ENCODE results near the gene AACS.
"Not testable (repeated sequence)": the region's sequence is repeated elsewhere in the genome, so short reads cannot be mapped to it uniquely, and the experiment has no call there.

The AACS gene

DNA sequence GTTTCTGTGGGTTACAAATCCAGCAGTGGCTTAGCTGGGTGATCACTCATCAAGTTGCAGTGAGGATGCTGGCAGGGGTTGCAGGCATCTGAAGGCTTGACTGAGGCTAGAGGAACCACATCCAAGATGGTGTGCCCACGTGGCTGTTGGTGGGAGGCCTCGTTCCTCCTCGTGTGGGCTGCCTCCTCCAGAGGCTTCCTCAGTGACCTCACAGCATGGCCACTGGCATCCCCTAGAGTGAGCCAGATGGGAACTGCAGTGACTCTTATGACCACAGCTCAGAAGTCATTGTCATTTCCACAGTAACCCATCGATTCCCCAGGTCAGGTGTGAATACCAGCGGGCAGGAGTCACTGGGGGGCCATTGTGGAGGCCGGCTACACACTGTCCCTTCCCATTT lies 17.8 kb downstream of the AACS start:
- ChIA-PET POLR2A (no interaction called here), CTCF (no interaction called here)
- Histone ChIP-seq H3K9me3 (ENCODE audit: control insufficient read depth, insufficient read depth, low read depth, low read length) (no peaks in the 10 kb centered on the region), H3K36me3 (ENCODE audit: control insufficient read depth in 2 of 2, insufficient read depth in 1 of 2, low read length in 2 of 2) (peaks cover 17 to 46% of the 10 kb centered on the region in 2 experiments; a peak in 2 of 3 replicates), H3K4me3 (ENCODE audit: low read depth, low read length) (no peak overlapping the region), H3K4me1 (ENCODE audit: control insufficient read depth, insufficient read depth, low read length) (no peaks in the 10 kb centered on the region), H3K27ac (ENCODE audit: extremely low read depth, low read depth, low read length) (no peak overlapping the region)
- TF ChIP-seq, protein P1, sequence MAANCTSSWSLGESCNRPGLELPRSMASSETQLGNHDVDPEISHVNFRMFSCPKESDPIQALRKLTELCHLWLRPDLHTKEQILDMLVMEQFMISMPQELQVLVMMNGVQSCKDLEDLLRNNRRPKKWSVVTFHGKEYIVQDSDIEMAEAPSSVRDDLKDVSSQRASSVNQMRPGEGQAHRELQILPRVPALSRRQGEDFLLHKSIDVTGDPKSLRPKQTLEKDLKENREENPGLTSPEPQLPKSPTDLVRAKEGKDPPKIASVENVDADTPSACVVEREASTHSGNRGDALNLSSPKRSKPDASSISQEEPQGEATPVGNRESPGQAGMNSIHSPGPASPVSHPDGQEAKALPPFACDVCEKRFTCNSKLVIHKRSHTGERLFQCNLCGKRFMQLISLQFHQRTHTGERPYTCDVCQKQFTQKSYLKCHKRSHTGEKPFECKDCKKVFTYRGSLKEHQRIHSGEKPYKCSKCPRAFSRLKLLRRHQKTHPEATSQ (tag by site-specific recombination; IDR thresholded peaks at IDR 0.05) = no peak
- TF ChIP-seq HOXC10 (CRISPR knock-in tag; IDR thresholded peaks at IDR 0.05) (no peak), ZNF654 (tag by site-specific recombination; IDR thresholded peaks at IDR 0.05; ENCODE audit: low read depth) (no peak), ZNF433 (tag by site-specific recombination; IDR thresholded peaks at IDR 0.05; ENCODE audit: low read depth) (no peak), ZIC2 (tag by site-specific recombination; IDR thresholded peaks at IDR 0.05) (peak; percentile 87), TRIM28 (IDR thresholded peaks at IDR 0.05; ENCODE audit: borderline replicate concordance, low read length) (no peak), ZFP3 (tag by site-specific recombination; IDR thresholded peaks at IDR 0.05; ENCODE audit: low read depth) (no peak), ZNF473 (tag by site-specific recombination; IDR thresholded peaks at IDR 0.05) (no peak), GLIS1 (tag by site-specific recombination; IDR thresholded peaks at IDR 0.05) (peak; percentile 43; the same call in 1 of the 2 replicates), ZNF629 (tag by site-specific recombination; IDR thresholded peaks at IDR 0.05) (no peak), ZNF747 (tag by site-specific recombination; IDR thresholded peaks at IDR 0.05) (no peak)
- TF ChIP-seq, protein P2, sequence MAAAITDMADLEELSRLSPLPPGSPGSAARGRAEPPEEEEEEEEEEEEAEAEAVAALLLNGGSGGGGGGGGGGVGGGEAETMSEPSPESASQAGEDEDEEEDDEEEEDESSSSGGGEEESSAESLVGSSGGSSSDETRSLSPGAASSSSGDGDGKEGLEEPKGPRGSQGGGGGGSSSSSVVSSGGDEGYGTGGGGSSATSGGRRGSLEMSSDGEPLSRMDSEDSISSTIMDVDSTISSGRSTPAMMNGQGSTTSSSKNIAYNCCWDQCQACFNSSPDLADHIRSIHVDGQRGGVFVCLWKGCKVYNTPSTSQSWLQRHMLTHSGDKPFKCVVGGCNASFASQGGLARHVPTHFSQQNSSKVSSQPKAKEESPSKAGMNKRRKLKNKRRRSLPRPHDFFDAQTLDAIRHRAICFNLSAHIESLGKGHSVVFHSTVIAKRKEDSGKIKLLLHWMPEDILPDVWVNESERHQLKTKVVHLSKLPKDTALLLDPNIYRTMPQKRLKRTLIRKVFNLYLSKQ (tag by site-specific recombination; IDR thresholded peaks at IDR 0.05; ENCODE audit: borderline replicate concordance) = no peak
- TF ChIP-seq, protein P3, sequence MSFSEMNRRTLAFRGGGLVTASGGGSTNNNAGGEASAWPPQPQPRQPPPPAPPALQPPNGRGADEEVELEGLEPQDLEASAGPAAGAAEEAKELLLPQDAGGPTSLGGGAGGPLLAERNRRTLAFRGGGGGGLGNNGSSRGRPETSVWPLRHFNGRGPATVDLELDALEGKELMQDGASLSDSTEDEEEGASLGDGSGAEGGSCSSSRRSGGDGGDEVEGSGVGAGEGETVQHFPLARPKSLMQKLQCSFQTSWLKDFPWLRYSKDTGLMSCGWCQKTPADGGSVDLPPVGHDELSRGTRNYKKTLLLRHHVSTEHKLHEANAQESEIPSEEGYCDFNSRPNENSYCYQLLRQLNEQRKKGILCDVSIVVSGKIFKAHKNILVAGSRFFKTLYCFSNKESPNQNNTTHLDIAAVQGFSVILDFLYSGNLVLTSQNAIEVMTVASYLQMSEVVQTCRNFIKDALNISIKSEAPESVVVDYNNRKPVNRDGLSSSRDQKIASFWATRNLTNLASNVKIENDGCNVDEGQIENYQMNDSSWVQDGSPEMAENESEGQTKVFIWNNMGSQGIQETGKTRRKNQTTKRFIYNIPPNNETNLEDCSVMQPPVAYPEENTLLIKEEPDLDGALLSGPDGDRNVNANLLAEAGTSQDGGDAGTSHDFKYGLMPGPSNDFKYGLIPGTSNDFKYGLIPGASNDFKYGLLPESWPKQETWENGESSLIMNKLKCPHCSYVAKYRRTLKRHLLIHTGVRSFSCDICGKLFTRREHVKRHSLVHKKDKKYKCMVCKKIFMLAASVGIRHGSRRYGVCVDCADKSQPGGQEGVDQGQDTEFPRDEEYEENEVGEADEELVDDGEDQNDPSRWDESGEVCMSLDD (tag by site-specific recombination; IDR thresholded peaks at IDR 0.05) = no peak
- TF ChIP-seq, protein P4, sequence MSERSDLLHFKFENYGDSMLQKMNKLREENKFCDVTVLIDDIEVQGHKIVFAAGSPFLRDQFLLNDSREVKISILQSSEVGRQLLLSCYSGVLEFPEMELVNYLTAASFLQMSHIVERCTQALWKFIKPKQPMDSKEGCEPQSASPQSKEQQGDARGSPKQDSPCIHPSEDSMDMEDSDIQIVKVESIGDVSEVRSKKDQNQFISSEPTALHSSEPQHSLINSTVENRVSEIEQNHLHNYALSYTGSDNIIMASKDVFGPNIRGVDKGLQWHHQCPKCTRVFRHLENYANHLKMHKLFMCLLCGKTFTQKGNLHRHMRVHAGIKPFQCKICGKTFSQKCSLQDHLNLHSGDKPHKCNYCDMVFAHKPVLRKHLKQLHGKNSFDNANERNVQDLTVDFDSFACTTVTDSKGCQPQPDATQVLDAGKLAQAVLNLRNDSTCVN (tag by site-specific recombination; optimal IDR thresholded peaks at IDR 0.05) = no peak

DNA sequence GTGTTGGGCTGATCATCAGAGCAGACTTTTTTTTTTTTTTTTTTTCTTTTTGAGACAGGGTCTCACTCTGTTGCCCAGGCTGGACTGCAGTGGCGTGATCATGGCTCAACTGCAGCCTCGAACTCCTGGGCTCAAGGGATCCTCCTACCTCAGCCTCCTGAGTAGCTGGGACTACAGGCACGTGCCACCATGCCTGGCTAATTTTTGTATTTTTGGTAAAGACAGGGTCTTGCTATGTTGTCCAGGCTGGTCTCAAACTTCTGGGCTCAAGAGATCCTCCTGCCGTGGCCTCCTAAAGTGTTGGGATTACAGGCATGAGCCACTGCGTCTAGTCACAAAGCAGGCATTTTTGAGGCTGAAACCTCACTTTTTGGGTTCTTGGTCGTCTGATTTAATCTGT lies 23.0 kb downstream of the AACS start:
- peaks cover 23 to 84% of the 10 kb centered on the region in 2 experiments; a peak in 2 of 3 replicates for H3K36me3 ChIP-seq (ENCODE audit: control insufficient read depth in 2 of 2, insufficient read depth in 1 of 2, low read length in 2 of 2)
- H3K9me3 ChIP-seq (ENCODE audit: control insufficient read depth, insufficient read depth, low read depth, low read length); H3K4me1 ChIP-seq (ENCODE audit: control insufficient read depth, insufficient read depth, low read length); H3K4me3 ChIP-seq (ENCODE audit: low read depth, low read length); H3K27ac ChIP-seq (ENCODE audit: extremely low read depth, low read depth, low read length); POLR2A ChIA-PET: not testable (repeated sequence)
- TF ChIP-seq ZNF121 (tag by site-specific recombination; IDR thresholded peaks at IDR 0.05) = peak; percentile 98
- CTCF ChIA-PET = interaction anchor here (1.0 kb wide), 1 partner anchor 11 kb away, joined by 3 read pairs; no protein-coding TSS in a partner anchor

DNA sequence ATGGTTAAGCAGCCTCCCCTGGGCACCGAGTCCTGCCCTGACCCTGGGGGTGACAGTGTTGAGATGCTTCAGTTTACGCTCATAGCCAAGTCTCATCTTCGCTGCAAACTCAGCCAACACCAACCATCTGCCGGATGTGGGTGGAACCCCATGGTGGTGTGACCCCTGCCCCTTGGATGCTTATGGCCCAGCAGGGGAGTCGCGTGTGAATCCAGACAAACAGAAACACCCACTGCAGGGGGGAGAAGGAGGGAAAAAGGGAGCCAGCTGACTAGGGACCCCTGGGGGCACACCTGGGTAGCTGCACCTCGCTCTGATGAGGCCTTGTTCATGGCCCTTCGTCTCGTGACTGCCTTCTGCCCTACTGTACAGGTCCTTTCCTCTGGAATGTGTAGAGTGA lies 23.8 kb downstream of the AACS start:
- peaks cover 19 to 91% of the 10 kb centered on the region in 2 experiments; a peak in 2 of 3 replicates for H3K36me3 ChIP-seq (ENCODE audit: control insufficient read depth in 2 of 2, insufficient read depth in 1 of 2, low read length in 2 of 2)
- no peak overlapping the region for H3K27ac ChIP-seq (ENCODE audit: extremely low read depth, low read depth, low read length)
- ChIA-PET POLR2A (no interaction called here), CTCF (interaction anchor here (1.0 kb wide), 1 partner anchor 10 kb away, joined by 3 read pairs; no protein-coding TSS in a partner anchor)
- no peak overlapping the region for H3K4me3 ChIP-seq (ENCODE audit: low read depth, low read length)
- H3K4me1 ChIP-seq (ENCODE audit: control insufficient read depth, insufficient read depth, low read length) = no peaks in the 10 kb centered on the region
- H3K9me3 ChIP-seq (ENCODE audit: control insufficient read depth, insufficient read depth, low read depth, low read length) = no peaks in the 10 kb centered on the region
- peak; percentile 82 for TF ChIP-seq ZIC2 (tag by site-specific recombination; IDR thresholded peaks at IDR 0.05)
- TF ChIP-seq ZNF561 (tag by site-specific recombination; IDR thresholded peaks at IDR 0.05; ENCODE audit: borderline replicate concordance) = no peak
- TF ChIP-seq ZNF175 (tag by site-specific recombination; IDR thresholded peaks at IDR 0.05) = no peak
- no peak for TF ChIP-seq ZNF626 (tag by site-specific recombination; IDR thresholded peaks at IDR 0.05)
